SHP77 treated with DMSO at 0.1 percent for 48 hours (cell line): Measurements from ENCODE around the gene DHRS12.

Experiments
- DNase-seq: peaks from one replicate; lab custom pipeline; 2025; lab: John Stamatoyannopoulos, UW

The DHRS12 gene, protein sequence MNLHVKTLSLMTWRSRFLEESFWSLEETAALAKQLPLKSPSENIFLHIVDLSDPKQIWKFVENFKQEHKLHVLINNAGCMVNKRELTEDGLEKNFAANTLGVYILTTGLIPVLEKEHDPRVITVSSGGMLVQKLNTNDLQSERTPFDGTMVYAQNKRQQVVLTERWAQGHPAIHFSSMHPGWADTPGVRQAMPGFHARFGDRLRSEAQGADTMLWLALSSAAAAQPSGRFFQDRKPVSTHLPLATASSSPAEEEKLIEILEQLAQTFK

DNA sequence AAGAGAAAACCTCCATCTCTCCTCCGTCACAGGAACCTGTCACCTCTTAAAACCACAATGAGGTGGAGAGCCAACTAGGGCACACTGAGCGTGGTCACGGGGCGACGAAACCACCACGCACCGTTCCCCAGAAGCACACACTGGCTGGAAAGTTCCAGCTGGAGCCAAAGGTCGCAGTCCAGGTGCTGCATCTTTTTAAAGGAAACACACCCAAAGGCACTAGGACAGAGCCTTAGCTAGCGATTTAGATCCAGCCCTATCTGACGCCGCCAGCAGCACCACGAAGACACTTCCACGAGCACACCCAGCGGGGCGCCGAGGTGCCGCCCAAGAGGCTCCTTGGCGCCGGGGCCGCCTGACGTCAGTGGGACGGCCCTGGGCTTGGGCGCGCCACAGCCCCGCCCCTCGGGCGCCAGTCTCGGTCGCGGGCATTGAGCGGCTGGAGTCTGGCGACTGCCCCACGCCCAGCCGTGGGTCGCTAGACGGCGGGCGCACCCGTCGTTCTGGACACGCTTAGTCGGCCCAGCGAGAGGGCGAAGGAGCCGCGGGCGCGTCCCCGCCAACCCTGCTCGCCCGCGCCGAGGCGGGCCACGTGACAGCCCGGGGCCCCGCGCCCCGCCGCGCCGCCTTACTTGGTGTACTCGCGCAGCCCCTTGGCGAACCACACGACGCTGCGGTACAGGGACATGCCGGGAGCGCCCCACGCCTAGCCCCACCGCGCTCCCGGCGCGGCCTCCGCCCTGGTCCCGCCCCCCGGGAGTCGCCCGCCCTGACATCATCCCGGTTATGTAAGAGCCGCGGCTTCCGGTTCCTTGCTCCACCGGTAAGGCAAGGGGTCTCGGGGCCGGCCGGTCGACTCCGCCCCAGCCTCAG lies at the start of gene DHRS12:
TSS of gene DHRS12 (minus strand) at position 742 of the 873 bp plus-strand sequence. CDS start 4,504 bp downstream, outside the sequence.
- peak; percentile 33 for DNase-seq

DNA sequence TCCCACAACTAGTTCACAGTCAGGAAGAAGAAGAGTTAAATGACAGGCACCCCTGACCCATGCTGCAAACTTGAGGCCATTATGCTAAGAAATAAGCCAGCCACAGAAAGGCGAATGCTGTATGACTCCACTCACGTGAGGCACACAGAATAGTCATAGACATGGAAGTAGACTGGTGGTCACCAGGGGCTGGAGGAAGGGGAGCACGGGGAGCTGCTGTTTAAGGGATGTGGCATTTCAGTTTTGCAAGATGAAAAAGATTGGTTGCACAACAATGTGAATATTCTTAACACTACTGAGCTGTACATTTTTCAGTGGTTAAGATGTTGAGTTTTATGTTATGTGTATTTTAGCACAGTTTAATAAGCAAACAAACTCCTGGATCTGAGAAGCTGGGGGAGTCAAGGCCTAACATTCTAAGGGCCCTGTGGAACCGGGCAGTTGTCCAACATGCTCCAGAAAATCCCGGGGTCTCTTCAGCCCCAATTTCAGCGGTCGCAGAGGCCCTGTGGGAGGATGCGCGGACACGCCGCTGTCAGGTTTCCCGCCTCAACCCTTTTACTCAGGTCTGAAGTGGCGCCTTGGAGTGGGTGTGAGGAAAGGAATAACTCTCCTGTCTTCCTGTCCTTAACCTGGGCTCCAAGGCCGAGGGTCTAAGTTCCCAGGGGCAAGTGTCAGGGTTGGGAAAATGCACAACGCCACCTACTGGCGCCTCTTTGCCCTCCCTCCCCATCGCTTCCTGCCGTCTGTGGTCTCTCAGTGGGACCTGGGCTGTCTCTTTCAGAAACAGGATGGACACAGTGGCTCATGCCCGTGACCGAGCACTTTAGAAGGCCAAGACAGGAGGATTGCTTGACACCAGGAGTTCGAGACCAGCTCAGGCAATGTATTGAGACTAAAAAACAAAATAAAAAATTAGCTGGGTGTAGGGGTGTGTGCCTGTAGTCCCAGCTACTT lies 45.5 kb upstream of the DHRS12 start:
- DNase-seq = no peak

DNA sequence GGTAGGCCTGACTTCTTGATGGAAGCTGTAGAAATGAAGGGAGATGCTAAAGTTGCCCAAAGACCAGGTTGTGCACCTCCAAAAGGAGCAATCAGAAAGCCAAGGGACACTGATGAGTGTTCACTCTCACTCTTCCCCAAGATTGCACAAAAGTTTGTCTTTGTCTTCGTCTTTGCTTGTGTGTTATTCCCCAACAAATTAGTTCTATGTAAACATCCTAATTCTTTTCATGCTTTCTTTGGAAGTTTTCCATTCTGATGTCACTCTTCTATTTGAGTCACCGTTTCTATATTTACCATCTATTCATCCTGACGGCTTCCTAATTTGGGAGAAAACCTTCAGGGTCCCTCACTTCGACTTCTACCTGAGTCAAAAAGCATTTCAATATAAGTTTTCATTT lies 44.7 kb upstream of the DHRS12 start:
- no peak for DNase-seq

DNA sequence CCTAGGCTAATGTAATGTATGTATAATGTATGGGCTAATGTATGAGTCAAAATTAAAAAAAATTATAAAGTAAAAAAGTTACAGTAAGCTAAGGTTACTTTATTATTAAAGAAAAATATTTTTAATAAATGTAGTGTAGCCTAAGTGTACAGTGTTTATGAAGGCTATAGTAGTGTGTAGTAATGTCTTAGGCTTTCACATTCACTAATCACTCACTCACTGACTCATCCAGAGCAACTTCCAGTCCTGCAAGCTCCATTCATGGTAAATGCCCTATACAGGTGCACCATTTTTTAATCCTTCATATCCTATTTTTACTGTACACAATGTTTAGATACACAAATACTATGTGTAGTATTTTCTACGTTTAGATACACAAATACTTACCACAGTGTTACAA lies 42.8 kb upstream of the DHRS12 start:
- no peak for DNase-seq

DNA sequence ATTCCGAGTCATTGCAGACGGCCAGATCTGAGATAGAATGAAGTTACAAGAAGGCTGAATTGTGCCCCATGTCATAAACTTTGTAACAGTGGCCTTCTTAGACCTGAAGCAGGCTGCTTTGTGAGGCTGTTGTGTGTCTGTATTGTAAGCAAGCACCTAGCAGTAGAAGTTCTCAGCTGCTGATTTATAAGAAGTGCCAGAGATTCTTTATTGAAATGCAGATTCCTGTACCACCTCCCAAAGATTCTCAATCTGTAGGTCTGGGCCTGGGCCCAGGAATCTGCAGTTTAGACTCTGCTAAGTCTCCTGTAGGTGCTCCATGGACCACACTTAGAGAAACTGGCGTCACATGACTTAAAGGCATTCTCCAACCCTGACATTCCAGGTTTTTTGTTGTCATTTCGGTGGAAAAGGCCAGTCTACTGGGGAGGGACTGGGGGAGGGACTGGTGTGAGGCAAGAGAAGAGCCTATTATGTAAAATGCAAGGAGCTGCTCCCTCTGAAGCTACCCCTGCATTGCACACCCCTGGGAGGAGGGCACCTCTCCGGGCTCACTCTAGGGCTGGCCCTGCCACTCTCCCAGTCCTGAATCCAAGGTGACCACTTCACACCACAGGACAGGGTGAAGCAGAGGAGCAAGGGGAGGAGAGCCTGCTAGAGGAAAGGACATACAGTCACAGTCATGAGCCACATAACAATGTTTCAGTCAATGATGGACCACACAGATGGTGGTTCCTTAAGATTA lies 41.8 kb upstream of the DHRS12 start:
- no peak for DNase-seq

DNA sequence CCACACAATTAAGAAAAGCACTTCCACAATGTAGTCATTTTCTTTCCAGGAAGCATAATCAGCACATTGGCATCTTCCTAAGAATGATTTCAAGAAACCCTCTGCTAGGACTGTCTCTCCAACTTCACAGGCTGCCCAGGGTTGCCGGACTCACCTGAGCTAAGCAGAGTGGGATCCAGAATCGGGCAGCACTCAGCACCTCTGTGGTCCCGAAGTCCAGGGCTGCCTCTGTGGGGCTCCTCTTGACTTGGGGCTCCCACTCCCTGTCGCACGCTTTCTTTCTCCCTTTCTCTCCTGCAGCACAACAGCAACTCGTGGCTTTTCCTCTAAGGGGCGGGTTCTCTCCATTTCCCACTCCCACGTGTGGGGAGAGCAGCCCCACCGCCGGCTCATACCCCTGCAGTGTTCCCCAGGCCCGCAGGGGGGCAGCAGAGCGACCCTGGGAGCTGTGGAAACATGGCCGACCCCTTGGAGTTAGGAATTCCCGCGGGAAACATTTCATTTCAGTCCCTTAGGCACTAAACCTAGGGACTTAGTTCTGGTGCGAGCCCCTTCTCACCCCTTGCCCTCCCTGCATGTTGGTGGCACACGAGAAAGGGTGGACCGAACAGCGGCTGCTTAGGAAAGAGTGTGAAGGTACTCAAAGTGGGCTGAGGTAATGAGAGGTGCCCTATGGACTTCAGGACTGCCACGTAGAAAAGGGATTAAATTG lies 41.1 kb upstream of the DHRS12 start, which contains the start of gene TMEM272:
TSS of gene TMEM272 (minus strand) at position 316 of the 712 bp plus-strand sequence. CDS start 6,647 bp downstream, outside the sequence.
- DNase-seq = no peak

DNA sequence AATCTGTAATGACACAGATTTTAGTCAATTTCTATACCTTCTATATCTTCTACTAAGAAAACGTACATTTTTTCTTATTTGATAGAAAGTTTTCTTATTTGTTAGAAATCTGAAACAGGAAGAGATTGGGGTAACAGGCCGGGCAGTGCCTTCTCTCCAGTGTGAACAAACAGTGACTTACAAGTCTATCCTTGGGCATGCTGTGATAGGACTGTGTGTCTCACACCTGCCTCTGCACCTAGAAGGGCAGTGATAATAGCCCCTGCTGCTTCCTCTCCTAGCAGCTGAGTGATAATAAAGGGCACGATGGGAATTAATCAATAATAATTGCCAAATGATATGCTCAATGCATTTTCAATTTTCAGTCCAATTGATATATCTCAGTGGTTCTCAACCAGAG lies 39.6 kb upstream of the DHRS12 start:
- no peak for DNase-seq

DNA sequence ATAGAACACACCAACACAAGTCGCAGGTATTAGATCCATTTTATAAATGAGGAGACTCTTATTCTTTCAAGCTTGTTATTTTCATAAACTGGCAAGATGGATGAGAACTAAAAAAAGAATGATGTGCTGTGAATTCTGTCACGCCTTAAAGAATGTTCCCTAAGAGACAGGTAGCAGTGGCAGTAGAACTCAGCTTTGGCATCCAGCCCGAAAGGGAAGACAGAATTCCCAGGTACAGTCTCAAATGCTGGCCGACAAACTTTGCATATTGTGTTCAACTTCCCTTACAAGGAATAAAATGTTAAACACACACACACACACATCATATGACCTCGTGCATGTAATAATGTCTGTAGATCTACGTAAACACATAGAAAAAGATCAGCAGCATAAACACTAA lies 37.8 kb upstream of the DHRS12 start:
- DNase-seq = no peak

DNA sequence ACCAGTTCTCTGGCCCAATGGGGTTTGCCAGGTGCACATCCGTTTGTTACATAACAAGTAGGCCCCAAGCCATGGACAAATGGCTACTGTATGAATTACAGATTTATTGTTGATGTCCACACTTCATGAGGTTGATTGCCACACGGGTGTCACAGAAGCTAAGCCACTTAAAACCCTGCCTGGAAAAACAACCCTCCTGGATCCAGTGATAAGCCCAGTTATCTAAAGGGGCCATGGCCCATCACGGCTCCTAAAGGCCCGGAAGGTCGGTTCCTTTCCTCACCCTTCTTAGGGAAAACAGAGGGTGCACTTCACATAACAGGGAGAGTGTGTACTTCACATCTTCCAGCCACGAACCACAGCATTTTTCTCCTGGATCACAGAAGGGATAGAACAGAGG lies 37.0 kb upstream of the DHRS12 start:
- DNase-seq = no peak

DNA sequence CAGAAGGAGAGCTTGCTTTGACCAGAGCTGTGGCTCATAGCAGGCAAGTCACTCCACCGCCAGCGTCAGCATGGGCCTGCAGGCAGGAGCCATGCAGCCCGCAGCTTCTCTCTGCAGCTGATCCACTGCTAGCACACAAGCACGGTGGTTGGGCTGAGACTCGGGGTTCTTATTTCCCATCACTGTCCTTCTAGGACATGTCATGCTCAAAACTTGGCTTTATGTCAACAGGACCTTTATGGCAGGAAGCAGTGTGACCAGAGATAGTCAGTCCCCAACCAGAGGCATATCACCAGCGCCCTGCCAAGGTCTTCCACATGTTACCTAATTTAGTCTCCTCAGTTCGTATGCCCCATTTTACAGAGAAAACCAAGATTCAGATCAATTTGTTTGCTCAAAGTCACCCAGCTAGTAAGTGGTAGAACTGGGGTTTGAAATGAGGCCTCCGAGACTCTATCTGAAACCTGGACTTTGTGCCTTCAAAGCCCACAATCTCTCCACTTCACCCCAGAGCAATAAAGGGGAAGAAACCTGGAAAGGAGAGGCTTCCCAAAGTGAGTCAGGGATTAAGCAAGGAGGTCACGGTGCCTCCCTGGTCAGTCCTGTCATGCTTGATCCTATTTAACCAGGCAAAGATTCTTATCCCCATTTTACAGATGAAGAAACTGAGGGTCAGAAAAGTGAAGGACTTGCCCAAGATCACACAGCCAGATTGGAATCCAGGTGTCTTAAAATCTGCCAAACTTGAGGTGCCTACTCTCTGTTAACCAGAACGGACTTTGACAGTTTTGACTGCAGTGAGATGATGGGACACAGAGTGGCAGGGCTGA lies 36.0 kb upstream of the DHRS12 start:
- no peak for DNase-seq

DNA sequence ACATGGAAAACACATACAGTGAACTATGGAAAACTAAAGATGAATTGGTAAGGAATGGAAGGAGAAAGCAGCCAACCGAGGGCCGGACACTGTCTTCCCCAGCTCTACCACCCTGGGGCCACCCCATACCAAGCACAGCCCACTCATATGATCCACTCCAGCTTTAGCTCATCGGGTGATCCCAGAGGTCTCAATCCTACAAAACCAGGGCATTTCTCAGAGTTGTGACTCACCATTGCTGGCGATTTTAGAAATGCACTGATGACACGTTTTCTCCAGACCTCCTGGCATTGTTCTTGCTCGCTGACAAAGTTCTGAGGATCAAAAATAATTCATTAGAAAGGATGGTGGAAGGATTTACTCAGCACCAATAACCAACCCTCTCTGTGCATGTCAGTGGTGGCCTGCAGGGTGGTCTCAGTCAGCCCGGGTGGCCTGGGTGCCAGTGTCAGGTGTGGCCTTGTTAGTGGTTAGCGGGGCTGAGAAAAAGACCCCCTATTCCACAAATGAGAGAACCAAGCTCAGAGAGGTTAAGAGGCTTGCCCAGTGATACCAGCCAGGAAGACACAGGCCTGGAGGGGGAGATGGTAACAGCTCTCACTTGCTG lies 34.4 kb upstream of the DHRS12 start:
- DNase-seq = no peak

DNA sequence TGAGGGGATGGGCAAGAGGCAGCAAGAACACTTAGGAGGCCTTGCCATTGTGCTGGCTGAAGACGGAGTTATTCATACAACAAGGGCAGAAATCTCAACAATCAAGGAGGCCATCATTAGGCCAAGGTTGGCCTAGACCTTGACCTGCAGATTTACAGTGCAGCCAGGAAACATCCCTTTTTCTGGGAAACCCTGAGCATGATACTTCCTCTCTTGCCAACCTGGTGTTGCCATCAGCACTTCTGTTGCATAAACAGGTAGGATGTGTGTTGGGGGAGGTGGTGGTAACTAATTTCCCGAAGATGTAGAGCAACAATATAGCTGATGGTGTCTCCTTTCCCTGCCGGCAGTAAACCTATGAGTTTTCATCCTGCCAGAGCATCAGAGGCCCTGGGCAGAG lies 33.1 kb upstream of the DHRS12 start:
- no peak for DNase-seq

DNA sequence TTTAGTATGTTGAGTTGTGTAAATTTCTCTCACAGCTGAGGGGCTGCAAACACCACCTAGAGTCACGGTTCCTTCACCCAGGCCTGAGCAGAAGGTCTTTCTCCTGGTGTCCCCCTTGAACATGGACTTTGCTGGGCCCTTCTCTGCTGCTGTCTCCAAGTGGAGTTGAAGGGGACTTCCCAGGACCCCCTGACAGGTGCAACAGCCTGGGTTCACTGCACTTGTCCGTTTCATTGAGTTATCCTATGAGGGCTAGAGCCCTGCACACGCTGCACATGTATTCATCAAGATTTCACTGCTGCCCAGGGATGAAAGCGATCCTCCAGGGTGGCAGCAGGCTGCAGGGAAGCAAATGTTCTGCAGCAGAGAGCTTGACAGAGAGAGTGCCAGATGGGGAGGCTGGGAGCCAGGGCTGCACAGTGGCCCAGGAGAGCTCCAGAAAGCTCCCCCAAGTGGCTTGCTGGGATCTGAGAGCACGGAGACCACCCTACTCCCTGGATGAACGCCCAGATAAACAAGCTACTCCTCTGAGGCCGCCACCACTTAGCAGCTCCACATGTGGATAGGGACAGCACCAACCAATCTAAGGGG lies 30.7 kb upstream of the DHRS12 start:
- DNase-seq = no peak

DNA sequence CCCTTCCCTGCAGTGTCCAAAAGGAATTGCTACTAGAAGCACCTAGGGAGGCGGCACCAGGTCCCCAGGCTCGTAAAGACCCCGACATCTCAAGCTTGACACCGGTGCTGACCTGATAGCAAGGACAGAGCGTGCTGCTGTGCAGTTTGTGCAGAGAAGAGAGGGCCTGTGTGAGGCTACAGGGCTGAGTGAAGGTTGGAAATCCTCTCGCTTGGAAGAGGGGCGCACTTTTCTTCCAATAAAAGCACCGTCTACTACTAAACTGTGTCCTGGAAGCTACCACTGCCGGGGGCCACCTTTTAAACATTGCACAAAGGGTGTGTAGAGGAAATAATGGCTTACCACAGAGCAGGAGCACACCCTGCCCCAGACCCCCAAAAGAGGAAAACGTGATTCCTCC lies 30.0 kb upstream of the DHRS12 start:
- DNase-seq = no peak

DNA sequence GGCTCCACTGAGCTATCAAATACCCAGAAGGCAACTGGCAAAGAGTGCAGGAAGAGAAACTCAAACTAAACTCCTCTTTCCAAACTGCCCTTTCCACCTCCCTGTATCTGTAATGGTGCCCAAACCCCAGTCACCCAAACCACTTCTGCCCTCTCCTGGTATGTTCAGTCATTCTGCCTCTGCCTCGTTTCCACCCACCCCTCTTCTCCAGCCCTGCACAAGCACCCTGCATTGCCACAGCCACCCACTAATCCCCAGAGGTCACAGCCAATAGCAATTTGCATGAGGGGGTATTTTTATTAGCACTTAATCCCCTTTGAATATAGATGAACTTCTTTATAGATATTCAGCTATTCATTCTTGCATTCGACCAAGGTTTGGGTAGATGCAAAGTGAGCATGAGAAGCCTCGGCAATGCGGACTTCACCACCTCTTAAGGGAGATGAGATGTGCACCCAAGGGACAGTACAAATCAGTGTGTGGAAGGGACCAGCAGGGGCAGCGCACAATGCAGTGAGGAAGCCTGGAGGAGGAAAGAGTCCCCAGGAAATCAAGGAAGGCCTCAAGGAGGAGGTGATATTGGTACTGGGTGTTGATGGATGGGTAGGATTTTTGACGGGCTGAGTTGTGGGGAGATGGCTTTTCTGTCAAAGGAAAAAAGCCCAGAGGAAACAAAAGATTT lies 28.6 kb upstream of the DHRS12 start:
- no peak for DNase-seq

DNA sequence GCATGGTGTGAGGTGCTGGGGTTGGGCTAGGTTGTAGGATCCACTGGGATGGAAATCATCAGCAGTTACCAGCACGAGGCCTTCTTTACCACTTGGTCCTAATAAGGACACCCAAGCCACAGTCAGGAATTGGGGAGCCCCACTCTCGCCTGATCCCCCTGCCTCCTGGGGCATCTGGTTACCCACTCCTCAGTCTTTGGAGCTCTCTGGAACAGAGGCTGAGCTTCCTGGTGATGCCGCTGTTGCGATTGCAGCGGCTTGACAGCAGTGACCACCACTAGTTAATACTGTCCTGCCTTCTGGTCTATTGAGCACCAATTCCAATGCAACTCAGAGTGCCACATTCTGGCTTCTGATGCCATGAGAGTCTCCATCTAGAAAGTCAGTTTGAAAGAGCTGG lies 27.6 kb upstream of the DHRS12 start:
- DNase-seq = no peak

DNA sequence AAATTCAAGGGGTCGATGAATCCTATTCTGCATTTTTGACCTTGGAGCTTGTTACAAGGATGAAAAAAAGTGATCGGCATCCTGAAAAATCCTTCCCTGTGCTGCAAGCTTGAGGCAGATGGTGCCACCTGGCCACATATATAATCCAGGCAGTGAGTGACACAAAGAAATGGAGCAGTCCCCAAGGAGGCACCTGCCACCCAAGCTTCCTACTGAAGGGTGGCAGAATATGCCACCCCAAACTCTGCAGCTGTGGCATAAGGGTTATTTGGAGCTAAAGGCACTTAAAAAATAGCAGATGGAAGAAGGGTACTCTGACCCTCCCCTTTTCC lies 25.6 kb upstream of the DHRS12 start:
- DNase-seq = no peak

DNA sequence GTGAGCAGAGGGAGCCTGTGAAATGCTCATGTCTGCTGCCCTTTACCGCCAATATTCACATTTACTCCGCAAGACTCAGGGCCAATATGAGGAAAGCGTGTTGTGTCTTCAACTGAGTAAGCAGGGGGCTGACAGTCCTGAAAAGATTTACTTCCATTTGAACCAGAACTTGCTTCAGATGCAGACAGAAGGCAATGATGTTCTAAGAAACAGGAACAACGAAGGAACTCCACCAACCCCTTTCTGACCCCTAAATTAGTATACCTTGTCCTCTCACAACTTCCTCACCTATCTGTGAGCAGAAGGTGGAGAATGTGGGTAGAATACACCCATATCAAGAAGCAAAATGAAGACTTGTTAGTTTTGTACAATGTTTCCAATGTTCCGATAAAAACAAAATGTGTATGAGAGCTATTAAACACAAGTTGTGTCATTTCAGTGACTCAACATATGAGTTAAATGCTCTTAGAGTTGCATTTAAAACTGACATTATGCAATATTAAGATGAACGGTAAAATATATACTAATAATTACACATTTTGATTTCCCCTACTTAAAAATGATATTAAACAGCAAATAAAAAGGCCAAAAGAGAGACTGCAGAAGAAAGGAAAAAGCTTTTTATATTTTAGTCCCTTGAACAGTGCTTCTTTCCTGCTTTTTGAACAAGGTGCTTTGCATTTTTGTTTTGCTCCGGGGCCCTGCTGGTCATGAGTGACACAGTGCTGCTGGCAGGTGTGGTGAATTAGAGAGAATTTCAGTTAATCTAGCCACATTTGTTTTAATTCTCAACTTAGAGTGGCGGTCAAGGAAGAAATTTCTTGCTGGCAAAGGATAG lies 25.0 kb upstream of the DHRS12 start:
- DNase-seq = no peak
